Measurements from ENCODE around the gene RUBCNL.

RUBCNL gene

GRCh38 chr13:46303742-46304385 lies 83.2 kb downstream of the RUBCNL start:
- no peak for DNase-seq

DNA sequence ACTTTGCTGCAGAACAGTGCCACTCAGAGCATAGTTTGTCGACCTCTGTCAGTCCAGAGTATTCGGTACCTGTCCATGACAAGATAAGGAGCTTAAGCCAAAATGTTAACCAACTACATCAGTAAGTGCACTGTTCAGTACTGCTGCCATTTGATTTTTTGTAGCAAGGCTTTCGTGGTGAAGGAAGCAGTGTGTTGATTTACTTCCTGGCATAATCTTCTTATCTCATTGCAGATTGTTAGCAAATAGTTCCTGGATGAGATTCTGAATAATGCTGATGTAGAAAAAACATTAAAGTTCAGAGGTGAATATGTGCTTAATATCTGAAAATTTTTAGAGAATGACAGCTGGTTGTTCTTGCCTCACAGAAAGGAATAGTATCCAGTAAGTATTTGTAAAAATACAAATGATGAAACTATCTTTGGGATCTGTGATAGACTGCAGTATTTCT lies 89.7 kb downstream of the RUBCNL start:
- no peak for DNase-seq

GRCh38 chr13:46296921-46297320 lies 90.1 kb downstream of the RUBCNL start:
- DNase-seq, result no peak

GRCh38 chr13:46296115-46296822 lies 90.8 kb downstream of the RUBCNL start:
- DNase-seq, result no peak

DNA sequence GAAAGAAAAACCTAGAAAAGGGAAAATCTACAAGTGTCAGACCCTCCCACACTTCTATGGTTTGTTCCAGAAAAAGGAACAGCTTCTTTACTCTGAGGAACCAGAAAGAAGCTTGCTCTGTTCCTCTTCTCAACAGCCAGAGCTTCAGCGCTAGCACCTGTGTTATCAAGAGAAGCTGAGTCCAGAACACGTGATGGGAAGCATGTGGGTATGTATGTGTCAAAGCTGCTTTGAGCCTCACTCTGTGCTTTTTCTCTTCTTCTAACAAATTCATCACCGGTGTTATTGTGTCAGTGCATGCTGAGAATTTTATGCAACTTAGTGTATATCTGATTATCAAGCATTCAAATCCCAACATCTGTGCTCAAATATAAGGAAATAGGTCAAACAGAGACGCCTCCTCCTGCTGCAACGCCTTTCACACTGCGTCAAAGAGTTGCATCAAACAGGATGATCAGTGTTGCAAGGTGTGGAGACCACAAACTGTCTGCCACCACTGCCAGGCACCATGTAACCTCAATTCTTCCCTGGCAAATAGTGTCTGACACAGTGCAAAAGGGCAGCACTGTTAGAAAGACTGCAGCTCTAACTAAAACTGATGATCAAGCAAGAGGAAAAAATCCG lies 91.4 kb downstream of the RUBCNL start:
- DNase-seq, result peak; percentile 64

DNA sequence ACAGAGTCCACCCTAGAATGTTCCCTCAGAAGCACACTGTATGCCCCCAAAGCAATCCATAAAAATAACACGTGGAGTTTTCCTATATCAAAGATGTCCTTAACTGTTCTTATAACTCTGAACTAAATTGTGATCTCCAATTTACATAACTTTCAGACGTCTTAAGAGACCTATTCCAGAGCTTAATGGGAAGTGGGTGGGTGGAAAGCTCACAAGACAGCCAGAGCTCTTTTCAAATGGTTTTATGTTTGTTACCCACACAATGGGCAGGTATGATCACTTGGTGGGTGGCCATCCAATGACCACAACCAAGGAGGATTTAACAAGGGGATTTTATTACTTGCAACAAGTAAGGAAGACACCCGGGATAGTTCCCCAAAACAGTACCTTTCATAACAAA lies 93.6 kb downstream of the RUBCNL start:
- no peak for DNase-seq
